Measurements from ENCODE around the gene PNO1. TPM values are rescaled to one million over a fixed set of nuclear protein-coding genes. Genes with fewer than 3 reads are reported as not detected.

PNO1 gene
- total and polyA plus RNA-seq, 2 donors (not counting 3 experiments of a cell fraction or from before 2014, with no cell fraction given) = 9.4 to 25.6 TPM

DNA sequence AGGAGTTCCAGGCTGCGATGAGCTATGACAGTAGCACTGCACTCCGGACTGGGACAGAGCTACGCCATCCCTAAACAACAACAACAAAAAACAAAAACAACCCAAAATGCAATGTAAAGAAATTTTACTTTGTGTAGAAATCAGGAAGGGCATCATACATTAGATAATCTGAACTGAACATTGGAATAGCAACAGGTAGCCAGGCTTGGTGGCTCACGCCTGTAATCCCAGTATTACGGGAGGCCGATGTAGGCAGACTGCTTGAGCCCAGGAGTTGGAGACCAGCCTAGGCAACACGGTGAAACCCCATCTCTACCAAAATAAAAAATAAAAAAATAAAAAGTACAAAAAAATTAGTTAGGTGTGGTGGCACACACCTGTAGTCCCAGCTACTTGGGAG lies 2.1 kb upstream of the PNO1 start:
- TF ChIP-seq, protein P1, sequence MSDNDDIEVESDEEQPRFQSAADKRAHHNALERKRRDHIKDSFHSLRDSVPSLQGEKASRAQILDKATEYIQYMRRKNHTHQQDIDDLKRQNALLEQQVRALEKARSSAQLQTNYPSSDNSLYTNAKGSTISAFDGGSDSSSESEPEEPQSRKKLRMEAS (IDR thresholded peaks at IDR 0.05; ENCODE audit: insufficient read depth, insufficient read length) = no peak
- TF ChIP-seq MYC (IDR thresholded peaks at IDR 0.05; ENCODE audit: low read depth, low read length) (no peak), POLR2AphosphoS5 (IDR thresholded peaks at IDR 0.05; ENCODE audit: insufficient read depth, low read depth, low read length) (no peak), JUN (IDR thresholded peaks at IDR 0.05; ENCODE audit: borderline replicate concordance, insufficient read depth, insufficient read length, low read depth) (no peak), EZH2 (IDR thresholded peaks at IDR 0.05; ENCODE audit: borderline replicate concordance, low read depth, low read length, severe bottlenecking) (no peak), FOS (IDR thresholded peaks at IDR 0.05; ENCODE audit: borderline replicate concordance, insufficient read depth, low read length) (no peak), GATA2 (IDR thresholded peaks at IDR 0.05; ENCODE audit: insufficient read depth, insufficient read length, low read depth, low read length) (no peak), POLR2A (IDR thresholded peaks at IDR 0.05; ENCODE audit: low read depth, low read length) (no peak)
- TF ChIP-seq, protein P2, sequence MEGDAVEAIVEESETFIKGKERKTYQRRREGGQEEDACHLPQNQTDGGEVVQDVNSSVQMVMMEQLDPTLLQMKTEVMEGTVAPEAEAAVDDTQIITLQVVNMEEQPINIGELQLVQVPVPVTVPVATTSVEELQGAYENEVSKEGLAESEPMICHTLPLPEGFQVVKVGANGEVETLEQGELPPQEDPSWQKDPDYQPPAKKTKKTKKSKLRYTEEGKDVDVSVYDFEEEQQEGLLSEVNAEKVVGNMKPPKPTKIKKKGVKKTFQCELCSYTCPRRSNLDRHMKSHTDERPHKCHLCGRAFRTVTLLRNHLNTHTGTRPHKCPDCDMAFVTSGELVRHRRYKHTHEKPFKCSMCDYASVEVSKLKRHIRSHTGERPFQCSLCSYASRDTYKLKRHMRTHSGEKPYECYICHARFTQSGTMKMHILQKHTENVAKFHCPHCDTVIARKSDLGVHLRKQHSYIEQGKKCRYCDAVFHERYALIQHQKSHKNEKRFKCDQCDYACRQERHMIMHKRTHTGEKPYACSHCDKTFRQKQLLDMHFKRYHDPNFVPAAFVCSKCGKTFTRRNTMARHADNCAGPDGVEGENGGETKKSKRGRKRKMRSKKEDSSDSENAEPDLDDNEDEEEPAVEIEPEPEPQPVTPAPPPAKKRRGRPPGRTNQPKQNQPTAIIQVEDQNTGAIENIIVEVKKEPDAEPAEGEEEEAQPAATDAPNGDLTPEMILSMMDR (IDR thresholded peaks at IDR 0.05; ENCODE audit: extremely low read depth in 1 of 2, insufficient read depth in 1 of 2, low read depth in 1 of 2, low read length in 2 of 2) = no peak
- no peak overlapping the region for H3K4me2 ChIP-seq (ENCODE audit: insufficient read depth, low read length)
- H3K4me1 ChIP-seq (ENCODE audit: control insufficient read depth, extremely low read depth, insufficient read depth, low read length) = peaks cover 31% of the 10 kb centered on the region
- H3K9me3 ChIP-seq (replicated peaks; ENCODE audit: control insufficient read depth, insufficient read depth, low read length) = no peaks in the 10 kb centered on the region
- H3K36me3 ChIP-seq (ENCODE audit: control insufficient read depth in 2 of 2, extremely low read depth in 1 of 2, insufficient read depth in 2 of 2, low read length in 2 of 2) = peaks cover 0 to 5% of the 10 kb centered on the region in 2 experiments
- H3K4me3 ChIP-seq (replicated peaks in 1 of 3; ENCODE audit: insufficient read depth in 1 of 3, low read depth in 1 of 3, low read length in 3 of 3) = no peak overlapping the region
- dilution Hi-C loops (cut with MboI; ENCODE audit: extremely low pct_ligation_motif_present, low sequenced_read_pairs) (no loop called here), intact Hi-C loops (cut with micrococcal nuclease) (no loop called here)
- no peak for DNase-seq (ENCODE audit: low read depth, low spot score)
- H2AFZ ChIP-seq (ENCODE audit: low read depth, low read length) = no peak overlapping the region
- no peak for FAIRE-seq
- no peak overlapping the region for H3K27ac ChIP-seq (ENCODE audit: insufficient read depth, low read depth, low read length)
- ChIA-PET POLR2A (interaction anchor here (1.3 kb wide), 1 partner anchor 11 kb away, joined by 3 read pairs; no protein-coding TSS in a partner anchor), CTCF (interaction anchor here (0.6 to 2.7 kb wide), 4 partner anchors 35 to 128 kb away, joined by 3 to 13 read pairs (median 6); partner anchors contain the start of gene PPP3R1)
- no peak overlapping the region for H3K9ac ChIP-seq (replicated peaks; ENCODE audit: extremely low read depth, insufficient read depth, low read length)
- H3K79me2 ChIP-seq (ENCODE audit: control insufficient read depth, insufficient read depth, low read length) = peaks cover 41% of the 10 kb centered on the region
- no peaks in the 10 kb centered on the region for H4K20me1 ChIP-seq (replicated peaks; ENCODE audit: control insufficient read depth, extremely low read depth, insufficient read depth, low read length)
- BruUV-seq (replicated peaks) = no TSS peak
- no peaks in the 10 kb centered on the region for H3K9me1 ChIP-seq (replicated peaks; ENCODE audit: control insufficient read depth, extremely low read depth, insufficient read depth, low read length)
- no peaks in the 10 kb centered on the region for H3K27me3 ChIP-seq (ENCODE audit: control insufficient read depth in 2 of 2, insufficient read depth in 2 of 2, low read length in 2 of 2)
